GM12865 (cell line): ENCODE data around the gene TARBP1.

ENCODE experiments used
- DNase-seq: peaks from one replicate; pipeline ENCODE4 v3.0.0; 2010; ENCODE audit warnings: low read depth
- H3K4me3 ChIP-seq: 2 replicates; pipeline ENCODE4 v1.5.1; 2011; ENCODE audit warnings: mild to moderate bottlenecking, low read depth, low read length, control low read depth
- CTCF ChIP-seq: IDR thresholded peaks from 2 replicates; pipeline ENCODE4 v1.5.1; 2011; ENCODE audit warnings: low read length, control low read depth, low read depth, inconsistent platforms; ENCODE audit not compliant: insufficient read depth; ENCODE audit errors: missing control alignments

TARBP1 gene

GRCh38 chr1:234435620-234436019 is 43.4 kb downstream of the TARBP1 start:
- DNase-seq: no peak
- no peak overlapping the region for H3K4me3 ChIP-seq
- TF ChIP-seq CTCF: no peak

DNA sequence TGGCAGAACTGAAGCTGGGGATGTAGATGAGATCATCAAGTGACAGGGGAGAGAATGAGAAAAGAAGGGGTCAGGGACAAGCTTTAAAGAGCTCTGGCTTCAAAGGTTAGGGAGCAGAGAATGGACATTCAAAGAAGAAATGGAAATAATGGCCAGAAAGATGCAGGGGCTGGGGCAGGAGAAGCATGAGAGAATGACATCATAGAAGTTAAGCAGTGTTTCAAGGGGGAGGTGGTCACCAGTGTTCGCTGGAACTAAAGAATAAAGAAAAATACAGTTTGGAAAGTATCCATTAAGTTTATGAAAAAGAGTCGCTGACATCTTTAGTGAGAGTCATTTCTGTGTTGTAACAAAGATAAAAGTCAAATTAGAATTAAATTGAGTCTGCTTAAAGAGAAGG is 44.3 kb downstream of the TARBP1 start:
- H3K4me3 ChIP-seq: no peak overlapping the region
- DNase-seq: no peak
- no peak for TF ChIP-seq CTCF

DNA sequence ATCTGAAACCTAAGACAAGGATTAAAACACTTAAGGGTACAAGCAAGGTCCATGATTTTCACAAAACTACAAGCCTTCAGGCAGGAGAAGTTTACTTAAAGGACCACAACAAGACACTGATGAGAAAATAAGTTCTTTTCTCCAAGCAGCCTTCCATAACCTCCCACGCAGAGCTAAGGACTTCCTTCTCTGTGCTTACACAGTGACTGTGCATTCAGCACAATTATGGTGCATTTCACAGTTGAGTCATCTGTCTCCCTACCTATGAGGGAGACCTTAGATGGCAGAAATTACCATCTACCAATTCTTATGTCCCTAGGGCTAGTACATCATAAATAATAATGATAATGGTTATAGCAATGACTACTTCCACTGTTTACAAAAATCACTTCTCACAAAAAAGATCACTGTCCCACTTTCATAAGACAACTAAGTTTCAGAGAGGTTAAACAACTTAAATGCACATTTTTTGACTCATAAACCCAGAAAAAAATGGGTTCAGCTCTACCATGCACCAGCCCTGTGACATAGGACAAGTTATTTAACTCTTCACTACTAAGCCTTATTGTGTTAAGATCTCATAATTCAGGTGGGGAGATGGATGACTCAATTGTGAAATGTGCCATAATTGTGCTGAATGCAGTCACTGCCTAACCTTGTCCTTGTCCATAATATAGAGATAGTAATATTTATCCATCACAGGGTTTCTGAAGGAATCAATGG is 45.3 kb downstream of the TARBP1 start:
- peak; percentile 24 for DNase-seq

GRCh38 chr1:234431255-234431654 is 47.7 kb downstream of the TARBP1 start:
- TF ChIP-seq CTCF: no peak
- DNase-seq: no peak
- no peak overlapping the region for H3K4me3 ChIP-seq

More for the DNA sequence above, 45.3 kb downstream of the TARBP1 start:
- no peak for TF ChIP-seq CTCF
- H3K4me3 ChIP-seq: no peak overlapping the region

DNA sequence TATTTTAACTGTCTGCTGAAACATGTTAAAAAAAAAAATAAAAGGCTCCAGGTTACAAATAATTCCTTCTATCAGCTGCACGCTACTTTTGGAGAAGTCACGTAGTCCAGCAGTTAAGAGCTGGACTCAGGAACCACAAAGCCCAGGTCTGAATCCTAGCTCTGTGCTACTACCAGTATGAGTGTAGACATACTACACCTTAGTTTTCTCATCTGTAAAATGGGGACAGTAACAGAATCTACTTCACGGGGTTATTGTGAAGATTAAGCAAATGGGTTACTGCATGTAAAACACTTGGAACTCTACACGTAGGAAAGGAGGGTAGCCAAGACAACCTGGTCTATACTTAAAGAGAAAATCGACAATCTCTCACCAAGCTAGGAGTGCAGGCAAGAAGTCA is 48.3 kb downstream of the TARBP1 start:
- DNase-seq: no peak
- H3K4me3 ChIP-seq: no peak overlapping the region
- no peak for TF ChIP-seq CTCF

DNA sequence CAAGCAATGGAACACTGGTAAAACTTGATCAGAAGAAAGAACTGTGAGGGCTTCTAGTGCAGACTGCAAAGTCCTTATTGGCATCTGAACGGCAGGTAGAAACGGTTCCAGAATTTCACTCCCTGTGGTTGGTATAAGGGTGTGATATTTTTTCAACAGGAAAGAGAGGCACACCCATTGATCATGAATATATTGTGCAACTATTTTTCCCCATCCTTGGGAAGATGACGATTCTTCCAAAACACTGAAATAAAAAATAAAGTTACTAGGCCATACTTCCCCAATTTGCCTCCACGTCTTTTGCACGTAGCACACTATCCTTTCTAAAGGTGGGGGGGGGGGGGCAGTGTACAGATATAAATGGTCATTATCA is 49.6 kb downstream of the TARBP1 start:
- no peak for TF ChIP-seq CTCF
- H3K4me3 ChIP-seq: no peak overlapping the region
- no peak for DNase-seq
